NT2/D1 (cell line): ENCODE measurements around the gene CASR.

Experiments used
- DNase-seq: peaks from one replicate; pipeline ENCODE4 v3.0.0-alpha.2; 2011; ENCODE audit warnings: low read depth, low spot score
- H3K27me3 ChIP-seq: 2 replicates; pipeline ENCODE4 v1.6.0; 2011; ENCODE audit warnings: mild to moderate bottlenecking; ENCODE audit not compliant: insufficient read length, insufficient read depth
- H3K36me3 ChIP-seq: 2 replicates; pipeline ENCODE4 v1.6.1; 2011; ENCODE audit warnings: mild to moderate bottlenecking, low read length, mixed read lengths; ENCODE audit not compliant: insufficient read depth, insufficient read length
- H3K4me1 ChIP-seq: 2 replicates; pipeline ENCODE4 v1.5.1; 2011; ENCODE audit not compliant: insufficient read depth, insufficient read length
- H3K4me3 ChIP-seq: 2 replicates; pipeline ENCODE4 v1.5.1; 2011; ENCODE audit warnings: low read depth; ENCODE audit not compliant: insufficient read length
- H3K9ac ChIP-seq: 2 replicates; pipeline ENCODE4 v1.6.0; 2011; ENCODE audit warnings: low read depth; ENCODE audit not compliant: insufficient read length
- H3K9me3 ChIP-seq: 2 replicates; pipeline ENCODE4 v1.5.1; 2011; ENCODE audit warnings: mild to moderate bottlenecking, low read length; ENCODE audit not compliant: insufficient read depth
- SUZ12 ChIP-seq: IDR thresholded peaks from 2 replicates; pipeline ENCODE4 v1.6.1; 2011; ENCODE audit not compliant: insufficient read length, insufficient read depth; ENCODE audit errors: extremely low read depth
- YY1 ChIP-seq: IDR thresholded peaks from 2 replicates; pipeline ENCODE4 v1.6.1; 2011; ENCODE audit not compliant: insufficient read length, insufficient read depth
- ZNF274 ChIP-seq: IDR thresholded peaks from 2 replicates; pipeline ENCODE4 v1.6.1; 2011; ENCODE audit warnings: mild to moderate bottlenecking, low read depth, low read length

The CASR gene

DNA sequence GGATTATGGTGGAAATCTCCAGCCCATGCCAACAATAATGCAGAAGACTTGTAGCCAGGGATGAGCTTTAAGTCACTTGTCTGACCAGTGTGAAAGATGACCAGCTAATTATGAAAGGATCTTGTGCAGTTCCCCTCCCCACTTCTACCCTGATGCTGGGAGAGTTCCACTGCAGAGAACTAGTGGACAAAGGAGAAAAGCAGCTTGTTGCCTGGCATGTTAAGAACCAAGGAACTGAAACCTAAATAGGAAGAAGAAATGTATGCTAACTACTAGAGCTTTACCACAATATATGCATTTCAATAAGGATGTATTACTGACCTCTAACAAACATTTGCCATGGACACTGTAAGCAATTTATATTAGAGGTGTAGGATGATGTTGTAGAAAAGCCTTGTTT is 89.4 kb downstream of the CASR start:
- Histone ChIP-seq H3K36me3 (no peaks in the 10 kb centered on the region), H3K9me3 (no peaks in the 10 kb centered on the region), H3K4me1 (no peaks in the 10 kb centered on the region), H3K9ac (no peak overlapping the region), H3K4me3 (no peak overlapping the region), H3K27me3 (no peaks in the 10 kb centered on the region)
- DNase-seq = no peak
- TF ChIP-seq SUZ12 (no peak), ZNF274 (no peak), YY1 (no peak)

- H3K9me3 ChIP-seq = no peaks in the 10 kb centered on the region
- no peaks in the 10 kb centered on the region for H3K36me3 ChIP-seq
- no peak overlapping the region for H3K4me3 ChIP-seq
- TF ChIP-seq SUZ12 = no peak
- TF ChIP-seq YY1 = no peak
- TF ChIP-seq ZNF274 = no peak
- no peak overlapping the region for H3K9ac ChIP-seq
- no peaks in the 10 kb centered on the region for H3K4me1 ChIP-seq
- no peak for DNase-seq
- no peaks in the 10 kb centered on the region for H3K27me3 ChIP-seq
Observed at GRCh38 chr3:122273498-122273897, 90.0 kb downstream of the CASR start.

GRCh38 chr3:122281891-122282290 is 98.4 kb downstream of the CASR start:
- H3K9me3 ChIP-seq = no peaks in the 10 kb centered on the region
- H3K4me1 ChIP-seq = no peaks in the 10 kb centered on the region
- H3K27me3 ChIP-seq = no peaks in the 10 kb centered on the region
- no peak overlapping the region for H3K4me3 ChIP-seq
- TF ChIP-seq YY1 (no peak), SUZ12 (no peak), ZNF274 (no peak)
- DNase-seq = no peak
- H3K9ac ChIP-seq = no peak overlapping the region
- no peaks in the 10 kb centered on the region for H3K36me3 ChIP-seq

GRCh38 chr3:122283796-122284445 is 100.5 kb downstream of the CASR start:
- Histone ChIP-seq H3K4me1 (no peaks in the 10 kb centered on the region), H3K9me3 (no peaks in the 10 kb centered on the region), H3K36me3 (no peaks in the 10 kb centered on the region), H3K9ac (no peak overlapping the region), H3K27me3 (no peaks in the 10 kb centered on the region), H3K4me3 (no peak overlapping the region)
- no peak for TF ChIP-seq YY1
- DNase-seq = no peak

GRCh38 chr3:122284486-122284885 is 101.0 kb downstream of the CASR start:
- Histone ChIP-seq H3K36me3 (no peaks in the 10 kb centered on the region), H3K27me3 (no peaks in the 10 kb centered on the region)
- DNase-seq = no peak

DNA sequence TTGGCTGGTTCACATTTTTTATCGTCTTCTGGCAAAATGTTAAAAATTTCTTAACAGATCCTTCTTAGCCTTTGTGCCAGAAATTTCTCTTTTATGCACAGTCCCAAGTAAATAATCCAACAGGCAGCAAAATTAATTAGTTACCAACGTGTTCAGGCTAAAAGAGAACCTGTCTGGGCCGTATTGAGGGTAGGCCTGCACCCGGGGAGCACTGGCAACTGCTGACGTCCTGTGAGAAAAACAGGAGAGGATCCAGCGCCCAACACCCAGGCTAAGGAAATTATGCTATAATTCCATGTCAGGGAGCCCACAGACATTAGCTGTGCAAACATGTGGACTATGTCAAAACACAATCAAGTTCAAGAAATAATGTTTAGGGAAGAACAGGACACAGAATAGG is 110.9 kb downstream of the CASR start:
- Histone ChIP-seq H3K36me3 (no peaks in the 10 kb centered on the region), H3K4me1 (no peaks in the 10 kb centered on the region), H3K27me3 (no peaks in the 10 kb centered on the region), H3K9ac (no peak overlapping the region), H3K9me3 (no peaks in the 10 kb centered on the region), H3K4me3 (no peak overlapping the region)
- TF ChIP-seq ZNF274 (no peak), YY1 (no peak), SUZ12 (no peak)
- DNase-seq = no peak

More at GRCh38 chr3:122284486-122284885, 101.0 kb downstream of the CASR start:
- no peak overlapping the region for H3K4me3 ChIP-seq
- no peaks in the 10 kb centered on the region for H3K9me3 ChIP-seq
- no peak for TF ChIP-seq ZNF274
- no peak for TF ChIP-seq YY1
- no peak for TF ChIP-seq SUZ12
- no peak overlapping the region for H3K9ac ChIP-seq
- no peaks in the 10 kb centered on the region for H3K4me1 ChIP-seq

DNA sequence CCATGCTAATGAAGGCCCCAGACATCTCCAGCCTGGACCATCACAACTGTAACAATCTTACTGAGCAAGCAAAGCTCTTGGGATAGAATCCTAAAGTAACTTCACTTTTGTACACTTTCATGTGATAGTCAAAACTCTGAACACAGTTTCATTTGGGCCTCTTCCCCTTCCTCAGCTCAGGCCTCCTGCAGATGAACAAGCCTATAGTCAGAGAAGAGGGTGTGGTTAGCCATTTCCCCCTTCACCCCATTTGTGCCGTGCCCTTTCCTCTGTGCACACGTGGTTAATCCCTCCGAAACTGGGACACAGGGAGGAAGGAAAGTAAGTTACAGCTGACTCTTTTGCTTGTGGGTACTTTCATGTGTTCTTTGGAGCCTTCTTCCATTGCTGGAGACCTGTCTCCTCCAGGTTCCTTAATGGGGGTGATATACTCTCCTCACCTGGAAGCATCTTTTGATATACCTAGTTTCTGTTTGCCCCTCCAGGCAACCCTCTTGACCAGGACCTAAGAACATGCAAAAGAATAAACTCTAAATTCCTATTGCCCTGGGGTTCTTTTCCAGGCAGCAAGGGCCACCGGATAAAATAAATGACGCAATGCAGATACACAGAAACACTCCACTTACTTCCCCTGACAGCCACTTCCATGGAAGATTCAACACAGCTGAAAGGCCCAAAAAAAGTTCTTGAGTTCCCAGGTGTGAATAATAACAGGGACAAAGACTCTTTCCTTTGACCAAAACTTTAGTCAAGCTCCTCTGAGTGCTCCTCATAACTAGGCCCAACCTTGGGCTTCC is 112.0 kb downstream of the CASR start:
- H3K4me1 ChIP-seq = no peaks in the 10 kb centered on the region
- H3K9me3 ChIP-seq = 0 out of 2 replicates have a peak, but pooled peaks cover 6% of the 10 kb centered on the region
- no peaks in the 10 kb centered on the region for H3K36me3 ChIP-seq
- H3K4me3 ChIP-seq = no peak overlapping the region
- H3K9ac ChIP-seq = no peak overlapping the region
- no peaks in the 10 kb centered on the region for H3K27me3 ChIP-seq
- TF ChIP-seq ZNF274 (no peak), SUZ12 (no peak), YY1 (no peak)
- no peak for DNase-seq

DNA sequence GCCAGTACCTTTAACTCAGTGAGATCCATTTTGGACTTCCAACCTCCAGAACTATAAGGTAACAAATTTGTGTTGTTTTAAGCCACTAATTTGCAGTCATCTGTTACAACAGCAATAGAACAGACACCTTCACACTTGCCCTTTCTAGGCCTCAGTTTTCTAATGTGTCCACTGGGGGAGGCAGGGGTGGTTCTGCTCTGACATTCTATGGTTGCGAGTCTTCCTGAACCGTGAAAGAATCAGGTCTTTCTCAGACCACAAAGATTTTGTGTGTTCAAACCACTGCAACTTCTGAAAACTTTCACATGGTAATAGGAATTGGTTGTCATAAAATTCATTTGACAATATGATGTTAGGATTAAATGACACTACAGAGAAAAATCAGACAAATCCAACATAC is 114.8 kb downstream of the CASR start:
- Histone ChIP-seq H3K36me3 (no peaks in the 10 kb centered on the region), H3K9ac (no peak overlapping the region), H3K9me3 (0 out of 2 replicates have a peak, but pooled peaks cover 10% of the 10 kb centered on the region), H3K4me3 (no peak overlapping the region), H3K27me3 (no peaks in the 10 kb centered on the region), H3K4me1 (no peaks in the 10 kb centered on the region)
- DNase-seq = no peak
- TF ChIP-seq ZNF274 (no peak), SUZ12 (no peak), YY1 (no peak)
